Body of pancreas (tissue), 4 donors: ENCODE results near the gene CENPU. TPM values are rescaled to one million over a fixed set of nuclear protein-coding genes. Genes with fewer than 3 reads are reported as not detected.
A peak's percentile ranks its signal among the peaks of the same experiment; 100 is the strongest.

ENCODE experiments used
- ATAC-seq: fragments of 150-250 bp; one replicate; pipeline ENCODE4 v1.9.1; 2016
- DNase-seq, 4 donors: peaks; one replicate each; pipeline ENCODE4 v3.0.0-alpha.2; 2019
- H3K27ac ChIP-seq, 4 donors: fragments of 200-600 bp; sonication (generic); 1 replicate in 3 of 4; 2 replicates in 1 of 4; pipeline versions ENCODE4 v1.5.1 to v1.6.1; 2016 to 2019; ENCODE audit warnings: mild to moderate bottlenecking in 1 of 4, mixed read lengths in 1 of 4, moderate library complexity in 1 of 4
- H3K27me3 ChIP-seq, 2 donors: fragments of 200-600 bp; sonication (generic); one replicate each; pipeline ENCODE4 v1.6.0; 2016; ENCODE audit warnings: mild to moderate bottlenecking in 1 of 2
- H3K36me3 ChIP-seq, 2 donors: fragments of 200-600 bp; sonication (generic); replicated peaks in 1 of 2; 2 replicates each; pipeline ENCODE4 v1.5.1; 2016; ENCODE audit warnings: low read depth in 2 of 2; ENCODE audit not compliant: insufficient read depth in 1 of 2
- H3K4me1 ChIP-seq: fragments of 200-600 bp; sonication (generic); one replicate; pipeline ENCODE4 v1.6.0; 2016
- H3K4me3 ChIP-seq, 2 donors: fragments of 200-600 bp; sonication (generic); 1 replicate in 1 of 2; 2 replicates in 1 of 2; pipeline ENCODE4 v1.5.1; 2016 to 2019
- H3K9me3 ChIP-seq, 3 donors: fragments of 200-600 bp; sonication (generic); 1 replicate in 2 of 3; 2 replicates in 1 of 3; pipeline ENCODE4 v1.5.1; 2016
- CTCF ChIP-seq, 7 experiments: fragments of 450-650 bp in 4 of 7; fragments of 200-600 bp in 3 of 7; sonication (generic) in 3 of 7; IDR thresholded peaks; one replicate each; pipeline ENCODE4 v1.5.1; 2016 to 2019; ENCODE audit warnings: antibody characterized with exemption in 7 of 7
- POLR2A ChIP-seq, 3 donors: fragments of 450-650 bp; IDR thresholded peaks; one replicate each; pipeline ENCODE4 v1.6.1; 2016; ENCODE audit warnings: antibody characterized with exemption in 3 of 3, mild to moderate bottlenecking in 2 of 3
- WGBS, 2 donors: methylation state at CpG; one replicate each; pipeline ENCODE4 v1.1.5; 2017; 5-methylcytosine and 5-hydroxymethylcytosine counted together
- intact Hi-C: fragments of 100-400 bp; cut with DNase I; formaldehyde crosslinking; loops from one replicate; pipeline ENCODE4 v1.15.1; 2023
- total RNA-seq, 2 donors: library from RNA; depleted of rRNA; stranded (reverse); fragments of >200 nt; gene quantifications; one replicate each; pipeline ENCODE4 v1.1.0, GENCODE V29; 2016

The CENPU gene
- total RNA-seq, 2 donors from 2014 or later: 2.1 to 2.3 TPM

GRCh38 chr4:184755278-184755677 lies 21.4 kb upstream of the CENPU start:
- TF ChIP-seq POLR2A (IDR thresholded peaks at IDR 0.05) (no peak), CTCF (IDR thresholded peaks at IDR 0.05) (no peak)
- H3K27me3 ChIP-seq: no peaks in the 10 kb centered on the region
- no peaks in the 10 kb centered on the region for H3K9me3 ChIP-seq
- intact Hi-C loops: loop anchor here (10.0 kb wide), 1 partner anchor 50 kb away; no protein-coding TSS in a partner anchor
- H3K4me1 ChIP-seq: no peaks in the 10 kb centered on the region
- peak in 1 of 4 donors; percentile 40 for DNase-seq
- no peak overlapping the region for H3K4me3 ChIP-seq
- H3K27ac ChIP-seq: no peak overlapping the region
- peaks cover 2% of the 10 kb centered on the region in 2 donors for H3K36me3 ChIP-seq
- ATAC-seq: no peak
- 89 to 92% methylated on average over 6 of the region's 6 CpGs for WGBS, 2 donors

- peaks cover 12% of the 10 kb centered on the region for H3K4me1 ChIP-seq
- no peaks in the 10 kb centered on the region for H3K9me3 ChIP-seq
- WGBS, 2 donors: 84 to 88% methylated on average over 9 of the region's 9 CpGs
- ATAC-seq (no peak), DNase-seq (no peak)
- no peaks in the 10 kb centered on the region for H3K27me3 ChIP-seq
- no peak overlapping the region for H3K4me3 ChIP-seq
- intact Hi-C loops: loop anchor here (10.0 kb wide), 1 partner anchor 52 kb away; no protein-coding TSS in a partner anchor
- TF ChIP-seq POLR2A (IDR thresholded peaks at IDR 0.05) (no peak), CTCF (IDR thresholded peaks at IDR 0.05) (no peak)
- no peak overlapping the region for H3K27ac ChIP-seq
- H3K36me3 ChIP-seq: no peaks in the 10 kb centered on the region
Observed at GRCh38 chr4:184752496-184753275, 18.8 kb upstream of the CENPU start.

- TF ChIP-seq CTCF (IDR thresholded peaks at IDR 0.05) (no peak), POLR2A (IDR thresholded peaks at IDR 0.05) (no peak)
- ATAC-seq: no peak
- H3K27ac ChIP-seq: no peak overlapping the region
Observed at GRCh38 chr4:184751585-184751956, 17.7 kb upstream of the CENPU start.

GRCh38 chr4:184750926-184751584 lies 17.2 kb upstream of the CENPU start:
- WGBS, 2 donors: 81 to 82% methylated on average over 8 of the region's 8 CpGs
- TF ChIP-seq CTCF (IDR thresholded peaks at IDR 0.05) (no peak), POLR2A (IDR thresholded peaks at IDR 0.05) (no peak)
- no peak for DNase-seq
- H3K4me3 ChIP-seq: no peak overlapping the region
- no peaks in the 10 kb centered on the region for H3K9me3 ChIP-seq
- no peaks in the 10 kb centered on the region for H3K36me3 ChIP-seq
- H3K27ac ChIP-seq: no peak overlapping the region
- ATAC-seq: no peak
- H3K27me3 ChIP-seq: no peaks in the 10 kb centered on the region
- H3K4me1 ChIP-seq: peaks cover 28% of the 10 kb centered on the region
- intact Hi-C loops: loop anchor here (10.0 kb wide), 1 partner anchor 54 kb away; no protein-coding TSS in a partner anchor

More at GRCh38 chr4:184751585-184751956, 17.7 kb upstream of the CENPU start:
- no peaks in the 10 kb centered on the region for H3K9me3 ChIP-seq
- no peak for DNase-seq
- no peaks in the 10 kb centered on the region for H3K27me3 ChIP-seq
- intact Hi-C loops: loop anchor here (10.0 kb wide), 1 partner anchor 53 kb away; no protein-coding TSS in a partner anchor
- peaks cover 24% of the 10 kb centered on the region for H3K4me1 ChIP-seq
- H3K36me3 ChIP-seq: no peaks in the 10 kb centered on the region
- H3K4me3 ChIP-seq: no peak overlapping the region
- 56 to 73% methylated on average over 6 of the region's 6 CpGs for WGBS, 2 donors
